RPMI7951 (cell line): Measurements from ENCODE around the gene LLCFC1. TPM values are rescaled to one million over a fixed set of nuclear protein-coding genes. Genes with fewer than 3 reads are reported as not detected.
A peak's percentile ranks its signal among the peaks of the same experiment; 100 is the strongest.
"Not testable (repeated sequence)": the region's sequence is repeated elsewhere in the genome, so short reads cannot be mapped to it uniquely, and the experiment has no call there.

ENCODE experiments used
- DNase-seq: peaks from one replicate; pipeline ENCODE4 v3.0.0-alpha.2; 2012; ENCODE audit warnings: low read depth
- total RNA-seq: library from RNA; depleted of rRNA; stranded (reverse); fragments of >200 nt; shearing (Covaris generic); gene quantifications from 2 replicates; pipeline ENCODE4 v1.2.3, GENCODE V29; 2014

LLCFC1 gene
- total RNA-seq, 1 experiment from 2014 or later = not detected

GRCh38 chr7:142942746-142943145, 3.5 kb downstream of the LLCFC1 start:
- DNase-seq = no peak

- DNase-seq = no peak
These were observed 4.5 kb downstream of the LLCFC1 start for GRCh38 chr7:142943706-142944268.

GRCh38 chr7:142945001-142945400, 5.7 kb downstream of the LLCFC1 start:
- DNase-seq = no peak

- DNase-seq = no peak
These were observed 9.3 kb downstream of the LLCFC1 start for GRCh38 chr7:142948603-142949002.

- DNase-seq = no peak
These were observed 11.0 kb downstream of the LLCFC1 start for GRCh38 chr7:142950235-142950634.

- no peak for DNase-seq
These were observed 15.5 kb downstream of the LLCFC1 start for GRCh38 chr7:142954680-142955268.

- DNase-seq = peak; percentile 42
These were observed 17.8 kb downstream of the LLCFC1 start for GRCh38 chr7:142956951-142957623.

GRCh38 chr7:142957723-142958122, 18.4 kb downstream of the LLCFC1 start:
- DNase-seq = no peak

GRCh38 chr7:142959202-142959601, 19.9 kb downstream of the LLCFC1 start:
- no peak for DNase-seq

- no peak for DNase-seq
These were observed 21.8 kb downstream of the LLCFC1 start for GRCh38 chr7:142960955-142961512.

GRCh38 chr7:142961595-142961972, 22.3 kb downstream of the LLCFC1 start:
- no peak for DNase-seq

GRCh38 chr7:142961973-142962926, 23.0 kb downstream of the LLCFC1 start, which contains the start of gene KEL:
KEL (minus strand) TSS chr7:142962363; CDS start chr7:142962206, 157 bp downstream.
- DNase-seq = no peak

- no peak for DNase-seq
These were observed 23.7 kb downstream of the LLCFC1 start for GRCh38 chr7:142962991-142963390.

- no peak for DNase-seq
These were observed 24.7 kb downstream of the LLCFC1 start for GRCh38 chr7:142963993-142964392.

GRCh38 chr7:142964502-142965246, 25.4 kb downstream of the LLCFC1 start:
- DNase-seq = no peak

- no peak for DNase-seq
These were observed 28.9 kb downstream of the LLCFC1 start for GRCh38 chr7:142968229-142968628.

- no peak for DNase-seq
These were observed 29.9 kb downstream of the LLCFC1 start for GRCh38 chr7:142969183-142969582.

GRCh38 chr7:142974626-142975025, 35.3 kb downstream of the LLCFC1 start:
- DNase-seq = no peak

- not testable (repeated sequence) for DNase-seq
These were observed 39.1 kb downstream of the LLCFC1 start for GRCh38 chr7:142978402-142978801.

- DNase-seq = no peak
These were observed 44.5 kb downstream of the LLCFC1 start for GRCh38 chr7:142983825-142984224.

GRCh38 chr7:142984297-142984696, 45.0 kb downstream of the LLCFC1 start:
- no peak for DNase-seq
